CD4-positive, alpha-beta T cell (primary cell): Measurements from ENCODE around the gene MYO5A. TPM values are rescaled to one million over a fixed set of nuclear protein-coding genes. Genes with fewer than 3 reads are reported as not detected.

Experiments used
- ATAC-seq: fragments of 200-7000 bp; cut with Tn5 transposase; one replicate; pipeline ENCODE4 v1.10.0; 2022; ENCODE audit warnings: mild to moderate bottlenecking; ENCODE audit not compliant: poor library complexity
- CTCF ChIA-PET: fragments of 350-600 bp; sonication (Branson Sonifier 250); formaldehyde crosslinking; loops from one replicate; lab custom pipeline; 2021; ENCODE audit warnings: antibody characterized with exemption, inconsistent platforms; lab: Charles Lee
- POLR2A ChIA-PET: fragments of 350-600 bp; sonication (Branson Sonifier 250); formaldehyde crosslinking; loops from one replicate; lab custom pipeline; 2021; ENCODE audit warnings: antibody characterized with exemption, inconsistent platforms; lab: Charles Lee
- DNase-seq, 14 experiments: peaks; one replicate each; pipeline ENCODE4 v3.0.0-alpha.2; 2013 to 2020; ENCODE audit warnings: mixed read lengths in 2 of 14
- H3K27ac ChIP-seq, 2 donors: one replicate each; pipeline versions ENCODE4 v1.5.1 to v1.7.0; 2013; ENCODE audit warnings: low read length in 2 of 2, low read depth in 1 of 2, mild to moderate bottlenecking in 1 of 2
- H3K27me3 ChIP-seq, 2 experiments: 1 replicate in 1 of 2; 2 replicates in 1 of 2; pipeline versions ENCODE4 v1.6.1 to v1.7.0; 2013; ENCODE audit warnings: low read length in 2 of 2, control low read depth in 1 of 2, mild to moderate bottlenecking in 1 of 2, moderate library complexity in 1 of 2; ENCODE audit not compliant: insufficient read depth in 2 of 2, control insufficient read depth in 1 of 2
- H3K36me3 ChIP-seq: one replicate; pipeline ENCODE4 v1.6.1; 2013; ENCODE audit warnings: low read length, control low read depth; ENCODE audit not compliant: insufficient read depth
- H3K4me1 ChIP-seq: one replicate; pipeline ENCODE4 v1.6.1; 2013; ENCODE audit warnings: low read length, control low read depth; ENCODE audit not compliant: insufficient read depth
- H3K4me3 ChIP-seq: one replicate; pipeline ENCODE4 v1.5.1; 2013; ENCODE audit warnings: mild to moderate bottlenecking, low read length, moderate library complexity
- H3K9me3 ChIP-seq, 2 experiments: 1 replicate in 1 of 2; 2 replicates in 1 of 2; pipeline versions ENCODE4 v1.6.1 to v1.7.0; 2013; ENCODE audit warnings: low read length in 2 of 2, mild to moderate bottlenecking in 2 of 2, control low read depth in 1 of 2, moderate library complexity in 1 of 2; ENCODE audit not compliant: control insufficient read depth in 1 of 2, insufficient read depth in 1 of 2
- H3K27ac Mint-ChIP-seq: one replicate; pipeline ENCODE4 v1.8.0; 2020; ENCODE audit warnings: mixed read lengths
- H3K27me3 Mint-ChIP-seq: one replicate; pipeline ENCODE4 v1.8.0; 2021; ENCODE audit warnings: mixed read lengths
- H3K36me3 Mint-ChIP-seq: one replicate; pipeline ENCODE4 v1.8.0; 2021; ENCODE audit warnings: low read depth, mixed read lengths
- H3K4me1 Mint-ChIP-seq: one replicate; pipeline ENCODE4 v1.8.0; 2021; ENCODE audit warnings: low read depth, mixed read lengths
- H3K4me3 Mint-ChIP-seq: one replicate; pipeline ENCODE4 v1.8.0; 2020; ENCODE audit warnings: mild to moderate bottlenecking, mixed read lengths
- H3K9me3 Mint-ChIP-seq: one replicate; pipeline ENCODE4 v1.8.0; 2020; ENCODE audit warnings: mixed read lengths
- intact Hi-C, 2 experiments: fragments of 100-400 bp; cut with DNase I in 1 of 2; cut with micrococcal nuclease in 1 of 2; formaldehyde crosslinking; loops; one replicate each; pipeline versions ENCODE4 v1.15.1 to v1.9.0; 2023 to 2025; cut with DNase I, micrococcal nuclease
- total RNA-seq, 174 experiments: library from RNA in 2 of 174; stranded (reverse) in 2 of 174; gene quantifications; one replicate each; pipeline ENCODE4 v1.2.3 and lab custom pipeline; 2021 to 2026
- TF ChIP-seq, protein P1 (sequence below): fragments of 200-600 bp; IDR thresholded peaks from one replicate; pipeline ENCODE4 v1.8.0; 2022; ENCODE audit warnings: antibody characterized with exemption, mild to moderate bottlenecking

MYO5A gene
- total RNA-seq, 2 experiments from 2014 or later, result 25.5 TPM

GRCh38 chr15:52524223-52525136, 4.2 kb downstream of the MYO5A start:
- H3K9me3 Mint-ChIP-seq, result no peaks in the 10 kb centered on the region
- no peak overlapping the region for H3K27ac Mint-ChIP-seq
- Histone ChIP-seq H3K9me3 (no peaks in the 10 kb centered on the region), H3K27ac (no peak overlapping the region), H3K4me1 (peaks cover 14% of the 10 kb centered on the region), H3K4me3 (no peak overlapping the region), H3K36me3 (no peaks in the 10 kb centered on the region), H3K27me3 (no peaks in the 10 kb centered on the region)
- ChIA-PET CTCF (no interaction called here), POLR2A (interaction anchor here (1.2 kb wide), 1 partner anchor 18 kb away, joined by 4 read pairs; no protein-coding TSS in a partner anchor)
- H3K36me3 Mint-ChIP-seq, result peaks cover 3% of the 10 kb centered on the region
- TF ChIP-seq, protein P1, sequence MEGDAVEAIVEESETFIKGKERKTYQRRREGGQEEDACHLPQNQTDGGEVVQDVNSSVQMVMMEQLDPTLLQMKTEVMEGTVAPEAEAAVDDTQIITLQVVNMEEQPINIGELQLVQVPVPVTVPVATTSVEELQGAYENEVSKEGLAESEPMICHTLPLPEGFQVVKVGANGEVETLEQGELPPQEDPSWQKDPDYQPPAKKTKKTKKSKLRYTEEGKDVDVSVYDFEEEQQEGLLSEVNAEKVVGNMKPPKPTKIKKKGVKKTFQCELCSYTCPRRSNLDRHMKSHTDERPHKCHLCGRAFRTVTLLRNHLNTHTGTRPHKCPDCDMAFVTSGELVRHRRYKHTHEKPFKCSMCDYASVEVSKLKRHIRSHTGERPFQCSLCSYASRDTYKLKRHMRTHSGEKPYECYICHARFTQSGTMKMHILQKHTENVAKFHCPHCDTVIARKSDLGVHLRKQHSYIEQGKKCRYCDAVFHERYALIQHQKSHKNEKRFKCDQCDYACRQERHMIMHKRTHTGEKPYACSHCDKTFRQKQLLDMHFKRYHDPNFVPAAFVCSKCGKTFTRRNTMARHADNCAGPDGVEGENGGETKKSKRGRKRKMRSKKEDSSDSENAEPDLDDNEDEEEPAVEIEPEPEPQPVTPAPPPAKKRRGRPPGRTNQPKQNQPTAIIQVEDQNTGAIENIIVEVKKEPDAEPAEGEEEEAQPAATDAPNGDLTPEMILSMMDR, result no peak
- peaks cover 47% of the 10 kb centered on the region for H3K4me1 Mint-ChIP-seq
- no peak for DNase-seq
- ATAC-seq, result no peak
- no peaks in the 10 kb centered on the region for H3K27me3 Mint-ChIP-seq
- no peak overlapping the region for H3K4me3 Mint-ChIP-seq
- intact Hi-C loops, result loop anchor here (5.0 to 10.0 kb wide), 4 partner anchors 37 to 192 kb away; partner anchors contain the start of gene ATOSA (in 1 of the 2)

GRCh38 chr15:52523647-52524046, 5.0 kb downstream of the MYO5A start:
- no peaks in the 10 kb centered on the region for H3K36me3 ChIP-seq
- no peak overlapping the region for H3K27ac ChIP-seq
- POLR2A ChIA-PET, result no interaction called here

GRCh38 chr15:52523192-52523591, 5.5 kb downstream of the MYO5A start:
- POLR2A ChIA-PET, result interaction anchor here (0.9 kb wide), 1 partner anchor 41 kb away, joined by 3 read pairs; no protein-coding TSS in a partner anchor
- Mint-ChIP-seq H3K4me1 (peaks cover 56% of the 10 kb centered on the region), H3K9me3 (no peaks in the 10 kb centered on the region), H3K27me3 (no peaks in the 10 kb centered on the region), H3K27ac (no peak overlapping the region), H3K36me3 (peaks cover 3% of the 10 kb centered on the region), H3K4me3 (no peak overlapping the region)
- H3K36me3 ChIP-seq, result no peaks in the 10 kb centered on the region
- TF ChIP-seq, protein P1, result no peak
- H3K27me3 ChIP-seq, result no peaks in the 10 kb centered on the region
- H3K9me3 ChIP-seq, result no peaks in the 10 kb centered on the region
- H3K27ac ChIP-seq, result no peak overlapping the region
- intact Hi-C loops, result loop anchor here (5.0 to 10.0 kb wide), 2 partner anchors 36 to 58 kb away; no protein-coding TSS in a partner anchor
- DNase-seq (no peak), ATAC-seq (no peak)
- H3K4me3 ChIP-seq, result no peak overlapping the region
- CTCF ChIA-PET, result no interaction called here
- H3K4me1 ChIP-seq, result peaks cover 12% of the 10 kb centered on the region

More at GRCh38 chr15:52523647-52524046, 5.0 kb downstream of the MYO5A start:
- TF ChIP-seq, protein P1, result no peak
- no peaks in the 10 kb centered on the region for H3K9me3 Mint-ChIP-seq
- intact Hi-C loops, result loop anchor here (5.0 to 10.0 kb wide), 2 partner anchors 36 to 59 kb away; no protein-coding TSS in a partner anchor
- Histone ChIP-seq H3K27me3 (no peaks in the 10 kb centered on the region), H3K4me3 (no peak overlapping the region), H3K9me3 (no peaks in the 10 kb centered on the region), H3K4me1 (peaks cover 14% of the 10 kb centered on the region)
- peaks cover 51% of the 10 kb centered on the region for H3K4me1 Mint-ChIP-seq
- H3K27me3 Mint-ChIP-seq, result no peaks in the 10 kb centered on the region
- H3K27ac Mint-ChIP-seq, result no peak overlapping the region
- DNase-seq, result no peak
- peaks cover 3% of the 10 kb centered on the region for H3K36me3 Mint-ChIP-seq
- CTCF ChIA-PET, result no interaction called here
- no peak overlapping the region for H3K4me3 Mint-ChIP-seq
- no peak for ATAC-seq
